Fibroblast of lung (primary cell): Measurements from ENCODE around the gene PMS2.

ENCODE experiments used
- EZH2 ChIP-seq: IDR thresholded peaks from 2 replicates; pipeline ENCODE4 v1.5.1; 2012; ENCODE audit warnings: low read length, control low read depth, mild to moderate bottlenecking; ENCODE audit errors: missing control alignments
- TF ChIP-seq, protein P1 (sequence below), 2 donors: IDR thresholded peaks in 1 of 2; conservative IDR thresholded peaks in 1 of 2; 1 replicate in 1 of 2; 2 replicates in 1 of 2; pipeline ENCODE4 v1.5.1; 2011 to 2012; ENCODE audit warnings: low read length in 2 of 2, control low read depth in 1 of 2, inconsistent platforms in 1 of 2, low read depth in 1 of 2, mild to moderate bottlenecking in 1 of 2

DNA sequence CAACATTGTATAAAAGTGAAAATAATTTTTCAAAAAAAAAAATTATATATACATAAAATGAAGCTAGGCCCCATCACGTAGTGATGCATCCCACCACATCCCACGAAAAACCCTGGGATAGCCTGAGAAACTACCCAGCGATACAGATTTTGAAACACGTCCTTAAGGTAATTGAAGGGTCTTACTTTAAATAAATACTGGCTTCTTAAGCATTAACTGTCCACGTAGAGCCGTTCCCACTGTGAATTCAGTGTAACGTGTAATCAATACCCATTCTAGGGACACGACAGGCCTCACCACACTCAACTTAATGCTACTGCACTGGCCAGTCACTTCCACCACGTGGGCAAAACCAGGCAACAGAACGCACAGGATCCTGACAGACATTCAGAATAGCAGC lies 26.3 kb upstream of the PMS2 start:
- TF ChIP-seq, protein P1, sequence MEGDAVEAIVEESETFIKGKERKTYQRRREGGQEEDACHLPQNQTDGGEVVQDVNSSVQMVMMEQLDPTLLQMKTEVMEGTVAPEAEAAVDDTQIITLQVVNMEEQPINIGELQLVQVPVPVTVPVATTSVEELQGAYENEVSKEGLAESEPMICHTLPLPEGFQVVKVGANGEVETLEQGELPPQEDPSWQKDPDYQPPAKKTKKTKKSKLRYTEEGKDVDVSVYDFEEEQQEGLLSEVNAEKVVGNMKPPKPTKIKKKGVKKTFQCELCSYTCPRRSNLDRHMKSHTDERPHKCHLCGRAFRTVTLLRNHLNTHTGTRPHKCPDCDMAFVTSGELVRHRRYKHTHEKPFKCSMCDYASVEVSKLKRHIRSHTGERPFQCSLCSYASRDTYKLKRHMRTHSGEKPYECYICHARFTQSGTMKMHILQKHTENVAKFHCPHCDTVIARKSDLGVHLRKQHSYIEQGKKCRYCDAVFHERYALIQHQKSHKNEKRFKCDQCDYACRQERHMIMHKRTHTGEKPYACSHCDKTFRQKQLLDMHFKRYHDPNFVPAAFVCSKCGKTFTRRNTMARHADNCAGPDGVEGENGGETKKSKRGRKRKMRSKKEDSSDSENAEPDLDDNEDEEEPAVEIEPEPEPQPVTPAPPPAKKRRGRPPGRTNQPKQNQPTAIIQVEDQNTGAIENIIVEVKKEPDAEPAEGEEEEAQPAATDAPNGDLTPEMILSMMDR (conservative IDR thresholded peaks at IDR 0.05 in 1 of 2, IDR thresholded peaks at IDR 0.05 in 1 of 2; ENCODE audit: low read depth in 1 of 2, low read length in 2 of 2): no peak
- no peak for TF ChIP-seq EZH2
